ENCODE measurements around the gene C18orf63. TPM values are rescaled to one million over a fixed set of nuclear protein-coding genes. Genes with fewer than 3 reads are reported as not detected.
A peak's percentile ranks its signal among the peaks of the same experiment; 100 is the strongest.

C18orf63 gene
- total RNA-seq, 1 experiment from 2014 or later: not detected

DNA sequence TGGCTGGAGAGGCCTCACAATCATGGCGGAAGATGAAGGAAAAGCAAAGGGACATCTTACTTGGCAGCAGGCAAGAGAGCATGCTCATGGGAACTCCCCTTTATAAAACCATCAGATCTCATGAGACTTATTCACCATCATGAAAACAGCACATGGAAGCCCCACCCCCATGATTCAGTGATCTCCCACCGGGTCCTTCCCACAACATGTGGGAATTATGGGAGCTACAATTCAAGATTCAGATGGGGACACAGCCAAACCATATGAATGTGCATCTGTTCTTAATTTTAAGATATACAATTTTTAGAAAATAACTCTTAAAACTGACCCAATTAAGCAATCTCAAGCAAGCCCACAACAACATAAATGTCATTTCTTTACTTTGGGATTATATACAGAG, 12.6 kb downstream of the C18orf63 start:
- intact Hi-C loops (cut with micrococcal nuclease; ENCODE audit: unreplicated experiment): no loop called here
- CTCF ChIA-PET: no interaction called here
- H3K4me3 Mint-ChIP-seq (ENCODE audit: low read depth, unreplicated experiment): no peak overlapping the region
- no peak for DNase-seq
- no peaks in the 10 kb centered on the region for H3K9me3 Mint-ChIP-seq (ENCODE audit: low read depth, unreplicated experiment)
- BruUV-seq (replicated peaks): no TSS peak
- no peaks in the 10 kb centered on the region for H3K4me1 Mint-ChIP-seq (ENCODE audit: low read depth, unreplicated experiment)
- H3K36me3 Mint-ChIP-seq (ENCODE audit: insufficient read depth, unreplicated experiment): no peaks in the 10 kb centered on the region
- no peak overlapping the region for H3K27ac Mint-ChIP-seq (ENCODE audit: unreplicated experiment)
- H3K27me3 Mint-ChIP-seq (ENCODE audit: unreplicated experiment): no peaks in the 10 kb centered on the region
- TF ChIP-seq, protein P1, sequence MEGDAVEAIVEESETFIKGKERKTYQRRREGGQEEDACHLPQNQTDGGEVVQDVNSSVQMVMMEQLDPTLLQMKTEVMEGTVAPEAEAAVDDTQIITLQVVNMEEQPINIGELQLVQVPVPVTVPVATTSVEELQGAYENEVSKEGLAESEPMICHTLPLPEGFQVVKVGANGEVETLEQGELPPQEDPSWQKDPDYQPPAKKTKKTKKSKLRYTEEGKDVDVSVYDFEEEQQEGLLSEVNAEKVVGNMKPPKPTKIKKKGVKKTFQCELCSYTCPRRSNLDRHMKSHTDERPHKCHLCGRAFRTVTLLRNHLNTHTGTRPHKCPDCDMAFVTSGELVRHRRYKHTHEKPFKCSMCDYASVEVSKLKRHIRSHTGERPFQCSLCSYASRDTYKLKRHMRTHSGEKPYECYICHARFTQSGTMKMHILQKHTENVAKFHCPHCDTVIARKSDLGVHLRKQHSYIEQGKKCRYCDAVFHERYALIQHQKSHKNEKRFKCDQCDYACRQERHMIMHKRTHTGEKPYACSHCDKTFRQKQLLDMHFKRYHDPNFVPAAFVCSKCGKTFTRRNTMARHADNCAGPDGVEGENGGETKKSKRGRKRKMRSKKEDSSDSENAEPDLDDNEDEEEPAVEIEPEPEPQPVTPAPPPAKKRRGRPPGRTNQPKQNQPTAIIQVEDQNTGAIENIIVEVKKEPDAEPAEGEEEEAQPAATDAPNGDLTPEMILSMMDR (IDR thresholded peaks at IDR 0.05; ENCODE audit: unreplicated experiment): no peak

DNA sequence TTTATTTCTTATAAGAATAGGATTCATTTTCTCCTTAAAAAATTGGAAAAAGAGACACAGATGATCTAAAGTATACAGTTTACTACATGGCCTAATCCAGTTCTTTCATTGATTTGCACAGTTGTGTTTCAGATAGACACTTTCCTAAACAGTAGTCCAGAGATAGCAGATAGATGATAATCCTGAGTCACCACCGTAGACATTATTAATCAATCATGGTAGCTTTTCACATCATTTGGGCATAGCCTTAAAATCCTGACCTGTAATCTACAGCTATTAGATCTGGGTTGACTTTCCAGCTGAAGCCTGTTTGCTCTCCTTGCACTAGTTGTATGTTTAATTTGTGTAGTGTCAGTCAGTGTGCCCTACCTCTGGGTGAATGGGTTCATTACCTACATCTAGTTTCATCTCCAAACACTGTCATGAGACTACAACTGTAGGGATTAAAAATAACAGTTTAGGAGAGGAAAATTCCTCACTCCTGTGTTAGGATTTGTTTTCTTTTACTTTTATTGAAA, 14.1 kb downstream of the C18orf63 start:
- H3K27me3 Mint-ChIP-seq (ENCODE audit: unreplicated experiment): no peaks in the 10 kb centered on the region
- intact Hi-C loops (cut with micrococcal nuclease; ENCODE audit: unreplicated experiment): no loop called here
- BruUV-seq (replicated peaks): no TSS peak
- H3K27ac Mint-ChIP-seq (ENCODE audit: unreplicated experiment): no peak overlapping the region
- H3K36me3 Mint-ChIP-seq (ENCODE audit: insufficient read depth, unreplicated experiment): no peaks in the 10 kb centered on the region
- no peaks in the 10 kb centered on the region for H3K9me3 Mint-ChIP-seq (ENCODE audit: low read depth, unreplicated experiment)
- H3K4me3 Mint-ChIP-seq (ENCODE audit: low read depth, unreplicated experiment): no peak overlapping the region
- CTCF ChIA-PET: interaction anchor here (1.0 kb wide), 1 partner anchor 23 kb away, joined by 3 read pairs; no protein-coding TSS in a partner anchor
- TF ChIP-seq, protein P1 (IDR thresholded peaks at IDR 0.05; ENCODE audit: unreplicated experiment): no peak
- DNase-seq: no peak
- H3K4me1 Mint-ChIP-seq (ENCODE audit: low read depth, unreplicated experiment): no peaks in the 10 kb centered on the region

DNA sequence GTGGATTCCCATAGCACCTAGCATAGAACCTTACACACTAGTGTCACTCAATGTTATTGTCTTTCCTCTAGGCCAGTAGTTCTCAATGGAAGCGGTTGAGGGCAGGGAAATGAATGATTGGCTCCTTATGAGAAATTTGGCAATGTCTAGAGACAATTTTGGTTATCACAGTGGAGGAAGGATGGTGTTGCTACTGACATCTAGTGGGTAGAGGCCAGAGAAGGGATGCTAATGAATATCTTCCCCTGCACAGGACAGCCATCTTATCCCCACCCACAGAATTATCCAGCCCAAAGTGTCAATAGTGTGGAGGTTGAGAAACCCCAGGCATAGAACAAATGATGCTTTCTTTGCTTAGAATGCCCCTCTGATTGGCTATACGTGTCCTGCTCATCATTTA, 15.8 kb downstream of the C18orf63 start:
- Mint-ChIP-seq H3K4me3 (ENCODE audit: low read depth, unreplicated experiment) (no peak overlapping the region), H3K4me1 (ENCODE audit: low read depth, unreplicated experiment) (no peaks in the 10 kb centered on the region), H3K36me3 (ENCODE audit: insufficient read depth, unreplicated experiment) (no peaks in the 10 kb centered on the region), H3K27me3 (ENCODE audit: unreplicated experiment) (no peaks in the 10 kb centered on the region), H3K9me3 (ENCODE audit: low read depth, unreplicated experiment) (no peaks in the 10 kb centered on the region), H3K27ac (ENCODE audit: unreplicated experiment) (no peak overlapping the region)
- BruUV-seq (replicated peaks): no TSS peak
- DNase-seq: peak; percentile 24
- intact Hi-C loops (cut with micrococcal nuclease; ENCODE audit: unreplicated experiment): loop anchor here (1.0 kb wide), 2 partner anchors 89 to 135 kb away; no protein-coding TSS in a partner anchor
- CTCF ChIA-PET: no interaction called here
- TF ChIP-seq, protein P1 (IDR thresholded peaks at IDR 0.05; ENCODE audit: unreplicated experiment): peak; percentile 29

DNA sequence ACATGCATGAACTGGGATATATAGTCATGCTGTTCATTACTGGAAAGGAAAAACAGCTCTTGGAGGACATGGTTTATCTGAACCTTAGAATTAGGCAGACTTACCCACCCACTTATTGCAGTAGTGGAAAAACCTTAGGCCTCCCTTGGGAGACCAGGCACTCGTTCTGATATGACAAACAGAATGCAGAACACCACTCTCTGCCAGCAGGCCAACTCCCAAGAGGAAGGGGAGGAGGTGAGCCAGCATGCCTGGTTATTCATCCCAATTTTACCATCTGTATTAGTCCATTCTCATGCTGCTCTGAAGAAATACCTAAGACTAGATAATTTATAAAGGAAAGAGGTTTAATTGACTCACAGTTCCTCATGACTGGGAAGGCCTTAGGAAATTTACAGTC, 17.5 kb downstream of the C18orf63 start:
- H3K9me3 Mint-ChIP-seq (ENCODE audit: low read depth, unreplicated experiment): no peaks in the 10 kb centered on the region
- no peak overlapping the region for H3K27ac Mint-ChIP-seq (ENCODE audit: unreplicated experiment)
- H3K36me3 Mint-ChIP-seq (ENCODE audit: insufficient read depth, unreplicated experiment): no peaks in the 10 kb centered on the region
- no TSS peak for BruUV-seq (replicated peaks)
- H3K4me1 Mint-ChIP-seq (ENCODE audit: low read depth, unreplicated experiment): no peaks in the 10 kb centered on the region
- H3K27me3 Mint-ChIP-seq (ENCODE audit: unreplicated experiment): no peaks in the 10 kb centered on the region
- intact Hi-C loops (cut with micrococcal nuclease; ENCODE audit: unreplicated experiment): no loop called here
- TF ChIP-seq, protein P1 (IDR thresholded peaks at IDR 0.05; ENCODE audit: unreplicated experiment): no peak
- no peak for DNase-seq
- no peak overlapping the region for H3K4me3 Mint-ChIP-seq (ENCODE audit: low read depth, unreplicated experiment)
- CTCF ChIA-PET: no interaction called here

Data from Calu3 (cell line).